DLD1 (cell line): Measurements from ENCODE around the gene GABRG3.

Source experiments
- in situ Hi-C: cut with HindIII; loops from 2 replicates; pipeline ENCODE4 v1.10.0; 2017; ENCODE audit warnings: low sequenced_read_pairs

The GABRG3 gene

GRCh38 chr15:27237319-27237939, 266.4 kb downstream of the GABRG3 start:
- in situ Hi-C loops, result no loop called here

GRCh38 chr15:27238209-27238608, 267.2 kb downstream of the GABRG3 start:
- in situ Hi-C loops, result no loop called here

- in situ Hi-C loops, result no loop called here
These were observed 267.9 kb downstream of the GABRG3 start for GRCh38 chr15:27238707-27239423.

GRCh38 chr15:27241943-27242342, 271.0 kb downstream of the GABRG3 start:
- in situ Hi-C loops, result no loop called here

GRCh38 chr15:27244047-27244446, 273.1 kb downstream of the GABRG3 start:
- in situ Hi-C loops, result no loop called here

GRCh38 chr15:27248251-27248650, 277.3 kb downstream of the GABRG3 start:
- in situ Hi-C loops, result no loop called here

- in situ Hi-C loops, result no loop called here
These were observed 278.2 kb downstream of the GABRG3 start for GRCh38 chr15:27249046-27249759.

GRCh38 chr15:27249760-27250109, 278.8 kb downstream of the GABRG3 start:
- in situ Hi-C loops, result no loop called here

- in situ Hi-C loops, result no loop called here
These were observed 279.2 kb downstream of the GABRG3 start for GRCh38 chr15:27250223-27250622.

- in situ Hi-C loops, result no loop called here
These were observed 283.1 kb downstream of the GABRG3 start for GRCh38 chr15:27254055-27254454.

GRCh38 chr15:27254801-27255200, 283.8 kb downstream of the GABRG3 start:
- in situ Hi-C loops, result no loop called here

- in situ Hi-C loops, result no loop called here
These were observed 285.5 kb downstream of the GABRG3 start for GRCh38 chr15:27256446-27256845.

- in situ Hi-C loops, result no loop called here
These were observed 287.3 kb downstream of the GABRG3 start for GRCh38 chr15:27258287-27258686.

- in situ Hi-C loops, result no loop called here
These were observed 289.5 kb downstream of the GABRG3 start for GRCh38 chr15:27260523-27260922.

GRCh38 chr15:27268923-27269322, 297.9 kb downstream of the GABRG3 start:
- in situ Hi-C loops, result no loop called here

- in situ Hi-C loops, result no loop called here
These were observed 300.3 kb downstream of the GABRG3 start for GRCh38 chr15:27271258-27271657.

- in situ Hi-C loops, result no loop called here
These were observed 301.4 kb downstream of the GABRG3 start for GRCh38 chr15:27272427-27272826.

GRCh38 chr15:27273506-27273905, 302.5 kb downstream of the GABRG3 start:
- in situ Hi-C loops, result no loop called here

- in situ Hi-C loops, result no loop called here
These were observed 307.8 kb downstream of the GABRG3 start for GRCh38 chr15:27278761-27279160.

GRCh38 chr15:27292641-27293040, 321.7 kb downstream of the GABRG3 start:
- in situ Hi-C loops, result no loop called here

GRCh38 chr15:27293607-27294006, 322.6 kb downstream of the GABRG3 start:
- in situ Hi-C loops, result no loop called here

- in situ Hi-C loops, result no loop called here
These were observed 346.8 kb downstream of the GABRG3 start for GRCh38 chr15:27317736-27318135.
